Caco-2 (cell line): Measurements from ENCODE around the gene CNOT10. TPM values are rescaled to one million over a fixed set of nuclear protein-coding genes. Genes with fewer than 3 reads are reported as not detected.

Experiments used
- BruUV-seq: library from RNA; stranded (reverse); fragments of 400-500 nt; replicated peaks from 2 replicates; lab custom pipeline; 2021; lab: Mats Ljungman, UMichigan
- CTCF ChIA-PET: fragments of 300-600 bp; sonication (Branson Sonifier 250); formaldehyde crosslinking; loops from one replicate; lab custom pipeline; 2022; ENCODE audit warnings: antibody characterized with exemption; lab: Charles Lee
- POLR2A ChIA-PET: fragments of 300-600 bp; sonication (Branson Sonifier 250); formaldehyde crosslinking; loops from one replicate; lab custom pipeline; 2022; ENCODE audit warnings: antibody characterized with exemption; lab: Charles Lee
- DNase-seq, 2 experiments: peaks; one replicate each; pipeline versions ENCODE4 v3.0.0 to v3.0.0-alpha.2; 2020 to 2022
- H3K27me3 ChIP-seq: replicated peaks from 2 replicates; pipeline ENCODE4 v1.6.0; 2011; ENCODE audit warnings: low read length; ENCODE audit not compliant: control insufficient read depth, insufficient read depth
- H3K36me3 ChIP-seq: 2 replicates; pipeline ENCODE4 v1.5.1; 2011; ENCODE audit warnings: low read length; ENCODE audit not compliant: control insufficient read depth, insufficient read depth
- H3K4me1 ChIP-seq: fragments of 250-450 bp; sonication (Bioruptor Pico); 2 replicates; pipeline ENCODE4 v1.5.1; 2020; ENCODE audit warnings: mild to moderate bottlenecking
- H3K4me3 ChIP-seq: 2 replicates; pipeline ENCODE4 v1.5.1; 2011; ENCODE audit warnings: low read depth, mild to moderate bottlenecking, control low read depth, low read length
- H3K9me3 ChIP-seq: fragments of 250-450 bp; sonication (Bioruptor Pico); 2 replicates; pipeline ENCODE4 v1.5.1; 2020; ENCODE audit warnings: mild to moderate bottlenecking, moderate library complexity
- H3K27ac Mint-ChIP-seq: one replicate; pipeline ENCODE4 v1.8.0; 2022; ENCODE audit warnings: mixed read lengths; ENCODE audit not compliant: unreplicated experiment
- H3K27me3 Mint-ChIP-seq: one replicate; pipeline ENCODE4 v1.8.0; 2022; ENCODE audit warnings: mixed read lengths; ENCODE audit not compliant: insufficient read depth, unreplicated experiment
- H3K36me3 Mint-ChIP-seq: one replicate; pipeline ENCODE4 v1.8.0; 2022; ENCODE audit warnings: mild to moderate bottlenecking, mixed read lengths; ENCODE audit not compliant: insufficient read depth, unreplicated experiment
- H3K4me1 Mint-ChIP-seq: one replicate; pipeline ENCODE4 v1.8.0; 2022; ENCODE audit warnings: low read depth, mixed read lengths; ENCODE audit not compliant: unreplicated experiment
- H3K4me3 Mint-ChIP-seq: one replicate; pipeline ENCODE4 v1.8.0; 2022; ENCODE audit warnings: mild to moderate bottlenecking, moderate library complexity, mixed read lengths; ENCODE audit not compliant: unreplicated experiment
- H3K9me3 Mint-ChIP-seq: one replicate; pipeline ENCODE4 v1.8.0; 2022; ENCODE audit warnings: mixed read lengths; ENCODE audit not compliant: unreplicated experiment
- CTCF ChIP-seq, 2 experiments: fragments of 200-600 bp in 1 of 2; IDR thresholded peaks; 1 replicate in 1 of 2; 2 replicates in 1 of 2; pipeline versions ENCODE4 v1.5.1 to v1.8.0; 2011 to 2022; ENCODE audit warnings: antibody characterized with exemption in 1 of 2, control low read depth in 1 of 2, inconsistent platforms in 1 of 2, low read depth in 1 of 2, low read length in 1 of 2, mild to moderate bottlenecking in 1 of 2, moderate library complexity in 1 of 2; ENCODE audit not compliant: insufficient read depth in 1 of 2, severe bottlenecking in 1 of 2, unreplicated experiment in 1 of 2
- intact Hi-C: fragments of 100-400 bp; cut with micrococcal nuclease; formaldehyde crosslinking; loops from one replicate; pipeline ENCODE4 v1.10.0; 2022; ENCODE audit not compliant: unreplicated experiment
- total RNA-seq: library from RNA; stranded (reverse); gene quantifications from 2 replicates; pipeline ENCODE4 v1.2.3, GENCODE V29; 2022

CNOT10 gene
- total RNA-seq, 1 experiment from 2014 or later, result 49.5 TPM

- Mint-ChIP-seq H3K4me1 (peaks cover 17% of the 10 kb centered on the region), H3K4me3 (peak overlapping the region; percentile 86), H3K27ac (peak overlapping the region; percentile 7), H3K9me3 (no peaks in the 10 kb centered on the region), H3K27me3 (no peaks in the 10 kb centered on the region), H3K36me3 (peaks cover 86% of the 10 kb centered on the region)
- H3K27me3 ChIP-seq, result no peaks in the 10 kb centered on the region
- intact Hi-C loops, result loop anchor here (1.0 to 5.0 kb wide), 2 partner anchors 19 to 36 kb away; no protein-coding TSS in a partner anchor
- no TSS peak for BruUV-seq
- ChIA-PET CTCF (interaction anchor here (0.6 to 1.6 kb wide), 4 partner anchors 13 to 253 kb away, joined by 3 to 4 read pairs (median 3); no protein-coding TSS in a partner anchor), POLR2A (no interaction called here)
- no peaks in the 10 kb centered on the region for H3K9me3 ChIP-seq
- peak overlapping the region; percentile 78 for H3K4me3 ChIP-seq
- no peak for DNase-seq
- H3K36me3 ChIP-seq, result peaks cover 4% of the 10 kb centered on the region; the same call in 1 of the 2 replicates
- TF ChIP-seq CTCF (IDR thresholded peaks at IDR 0.05; ENCODE audit: insufficient read depth in 1 of 2, low read depth in 1 of 2, low read length in 1 of 2, severe bottlenecking in 1 of 2, unreplicated experiment in 1 of 2), result no peak
- H3K4me1 ChIP-seq, result peaks cover 43% of the 10 kb centered on the region
These were observed 136.1 kb downstream of the CNOT10 start for GRCh38 chr3:32820971-32821685.

- Histone ChIP-seq H3K4me3 (peak overlapping the region; percentile 78), H3K36me3 (peaks cover 4% of the 10 kb centered on the region; the same call in 1 of the 2 replicates), H3K27me3 (no peaks in the 10 kb centered on the region), H3K9me3 (no peaks in the 10 kb centered on the region), H3K4me1 (peaks cover 48% of the 10 kb centered on the region)
- ChIA-PET POLR2A (no interaction called here), CTCF (interaction anchor here (0.6 to 1.6 kb wide), 2 partner anchors 23 to 252 kb away, joined by 3 to 4 read pairs; no protein-coding TSS in a partner anchor)
- Mint-ChIP-seq H3K27ac (peak overlapping the region; percentile 7), H3K4me1 (peaks cover 17% of the 10 kb centered on the region), H3K27me3 (no peaks in the 10 kb centered on the region), H3K36me3 (peaks cover 80% of the 10 kb centered on the region), H3K9me3 (no peaks in the 10 kb centered on the region), H3K4me3 (peak overlapping the region; percentile 86)
- DNase-seq, result peak in 1 of 2 experiments; percentile 50
- no peak for TF ChIP-seq CTCF (IDR thresholded peaks at IDR 0.05; ENCODE audit: insufficient read depth in 1 of 2, low read depth in 1 of 2, low read length in 1 of 2, severe bottlenecking in 1 of 2, unreplicated experiment in 1 of 2)
- intact Hi-C loops, result loop anchor here (5.0 kb wide), 1 partner anchor 36 kb away; no protein-coding TSS in a partner anchor
- no TSS peak for BruUV-seq
These were observed 136.8 kb downstream of the CNOT10 start for GRCh38 chr3:32821686-32822296.
